ENCODE data around the gene TCEA3.

Gene TCEA3

DNA sequence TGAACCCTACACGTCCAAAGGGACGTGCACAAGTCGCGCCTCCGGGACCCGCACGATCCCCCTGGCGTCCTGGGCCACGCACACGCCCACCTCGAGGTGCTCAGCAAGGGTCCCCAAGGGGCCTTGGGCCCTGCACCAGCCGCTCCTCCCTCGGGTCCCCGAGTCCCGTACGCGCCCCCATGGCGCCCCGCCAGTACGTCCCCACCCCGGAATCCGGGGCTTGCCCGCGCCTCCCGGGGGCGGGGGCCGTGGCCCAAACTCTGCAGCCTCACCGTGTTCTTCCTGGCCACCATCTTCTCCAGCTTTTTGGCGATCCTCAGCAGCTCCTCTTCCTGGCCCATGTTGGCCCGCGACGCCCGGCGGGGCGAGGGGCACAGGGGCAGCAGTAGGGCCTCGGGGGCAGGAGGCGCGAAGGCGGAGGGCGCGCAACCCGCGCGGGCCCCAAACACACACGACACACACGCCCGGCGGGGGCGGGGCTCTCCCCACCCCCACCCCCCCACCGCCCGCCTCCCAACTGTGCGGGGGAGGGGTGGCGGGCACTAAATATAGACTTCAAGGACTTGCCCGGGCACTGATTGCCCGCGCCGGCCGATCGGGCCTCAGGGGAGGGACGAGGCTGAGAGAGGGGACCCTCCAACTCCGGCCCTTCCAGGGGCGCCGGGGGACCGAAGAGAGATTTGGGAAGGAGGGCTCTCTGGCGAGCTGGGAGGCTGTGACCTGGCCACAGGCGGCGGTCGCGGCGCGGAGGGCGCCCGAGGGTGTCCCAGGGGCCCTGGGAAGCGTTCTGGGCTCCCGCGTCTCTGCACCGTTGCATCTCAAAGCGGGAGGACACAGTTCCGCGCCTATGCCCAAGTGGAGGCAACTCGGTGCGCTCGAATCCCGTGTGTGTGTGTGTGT is at the start of gene TCEA3:
Gene TCEA3 (minus strand): TSS at position 456 of the 900 bp plus-strand sequence. CDS start 115 bp downstream, at position 341.
- Histone ChIP-seq H3K27me3 (ENCODE audit: control insufficient read depth in 2 of 2, insufficient read depth in 2 of 2, low read length in 2 of 2) (no peaks in the 10 kb centered on the region), H3K9me3 (ENCODE audit: control insufficient read depth in 2 of 2, low read length in 2 of 2) (no peaks in the 10 kb centered on the region), H3K27ac (ENCODE audit: low read depth in 2 of 2, low read length in 2 of 2) (peak within 1 kb of the TSS; percentile 86 to 97), H3K36me3 (ENCODE audit: control insufficient read depth in 2 of 2, insufficient read depth in 2 of 2, low read length in 2 of 2) (peaks cover 6 to 8% of the 10 kb centered on the region in 2 donors), H3K4me1 (ENCODE audit: control insufficient read depth in 2 of 2, insufficient read depth in 2 of 2, low read length in 2 of 2) (peaks cover 38 to 45% of the 10 kb centered on the region in 2 donors), H3K9ac (ENCODE audit: low read depth in 1 of 2, low read length in 2 of 2) (peak within 1 kb of the TSS; percentile 85 to 92), H3K4me3 (ENCODE audit: low read length in 2 of 2) (peak within 1 kb of the TSS; percentile 73 to 83)

GRCh38 chr1:23473037-23473800 is 48.7 kb upstream of the TCEA3 start:
- Histone ChIP-seq H3K27ac (ENCODE audit: low read depth in 2 of 2, low read length in 2 of 2) (no peak overlapping the region), H3K4me3 (ENCODE audit: low read length in 2 of 2) (no peak overlapping the region), H3K9me3 (ENCODE audit: control insufficient read depth in 2 of 2, low read length in 2 of 2) (no peaks in the 10 kb centered on the region), H3K4me1 (ENCODE audit: control insufficient read depth in 2 of 2, insufficient read depth in 2 of 2, low read length in 2 of 2) (peaks cover 0 to 2% of the 10 kb centered on the region in 2 donors), H3K9ac (ENCODE audit: low read depth in 1 of 2, low read length in 2 of 2) (no peak overlapping the region), H3K36me3 (ENCODE audit: control insufficient read depth in 2 of 2, insufficient read depth in 2 of 2, low read length in 2 of 2) (no peaks in the 10 kb centered on the region), H3K27me3 (ENCODE audit: control insufficient read depth in 2 of 2, insufficient read depth in 2 of 2, low read length in 2 of 2) (no peaks in the 10 kb centered on the region)

DNA sequence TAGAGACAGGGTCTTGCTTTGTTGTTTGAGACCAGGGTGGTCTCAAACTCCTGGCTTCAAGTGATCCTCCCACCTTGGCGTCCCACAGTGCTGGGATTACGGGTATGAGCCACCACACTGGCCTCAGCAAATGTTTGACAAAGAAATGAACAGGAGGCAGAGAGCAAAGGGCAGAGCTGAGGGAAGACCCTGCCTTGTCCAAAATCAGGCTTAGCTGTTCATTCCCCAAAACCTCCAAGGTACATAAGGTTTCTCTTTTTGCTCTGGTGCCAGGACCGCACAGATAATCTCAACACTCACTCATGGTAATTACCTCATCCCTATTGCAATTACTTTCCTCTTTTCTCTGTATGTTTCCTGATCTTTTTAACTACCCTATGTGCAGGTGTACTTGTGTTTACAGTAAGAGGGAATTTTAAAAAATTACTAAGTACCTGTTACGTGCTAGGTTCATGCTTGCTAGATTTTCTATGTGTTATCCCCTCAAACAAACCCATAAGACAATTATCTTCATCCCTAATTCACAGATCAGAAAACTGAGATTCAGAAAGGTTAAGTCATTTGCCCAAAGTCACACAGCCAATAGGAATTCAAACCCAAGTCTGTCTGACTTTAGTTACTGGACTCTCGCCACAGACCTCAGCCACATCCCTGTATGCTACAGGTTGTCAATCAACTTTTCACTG is 47.9 kb upstream of the TCEA3 start:
- no peaks in the 10 kb centered on the region for H3K9me3 ChIP-seq (ENCODE audit: control insufficient read depth in 2 of 2, low read length in 2 of 2)
- no peak overlapping the region for H3K27ac ChIP-seq (ENCODE audit: low read depth in 2 of 2, low read length in 2 of 2)
- peaks cover 0 to 2% of the 10 kb centered on the region in 2 donors for H3K4me1 ChIP-seq (ENCODE audit: control insufficient read depth in 2 of 2, insufficient read depth in 2 of 2, low read length in 2 of 2)
- H3K4me3 ChIP-seq (ENCODE audit: low read length in 2 of 2): no peak overlapping the region
- H3K36me3 ChIP-seq (ENCODE audit: control insufficient read depth in 2 of 2, insufficient read depth in 2 of 2, low read length in 2 of 2): no peaks in the 10 kb centered on the region
- H3K9ac ChIP-seq (ENCODE audit: low read depth in 1 of 2, low read length in 2 of 2): no peak overlapping the region
- no peaks in the 10 kb centered on the region for H3K27me3 ChIP-seq (ENCODE audit: control insufficient read depth in 2 of 2, insufficient read depth in 2 of 2, low read length in 2 of 2)

GRCh38 chr1:23471473-23472075 is 47.0 kb upstream of the TCEA3 start:
- no peak overlapping the region for H3K4me3 ChIP-seq (ENCODE audit: low read length in 2 of 2)
- H3K27ac ChIP-seq (ENCODE audit: low read depth in 2 of 2, low read length in 2 of 2): no peak overlapping the region
- H3K36me3 ChIP-seq (ENCODE audit: control insufficient read depth in 2 of 2, insufficient read depth in 2 of 2, low read length in 2 of 2): no peaks in the 10 kb centered on the region
- H3K9ac ChIP-seq (ENCODE audit: low read depth in 1 of 2, low read length in 2 of 2): no peak overlapping the region
- peaks cover 0 to 2% of the 10 kb centered on the region in 2 donors for H3K4me1 ChIP-seq (ENCODE audit: control insufficient read depth in 2 of 2, insufficient read depth in 2 of 2, low read length in 2 of 2)
- no peaks in the 10 kb centered on the region for H3K27me3 ChIP-seq (ENCODE audit: control insufficient read depth in 2 of 2, insufficient read depth in 2 of 2, low read length in 2 of 2)
- H3K9me3 ChIP-seq (ENCODE audit: control insufficient read depth in 2 of 2, low read length in 2 of 2): no peaks in the 10 kb centered on the region

DNA sequence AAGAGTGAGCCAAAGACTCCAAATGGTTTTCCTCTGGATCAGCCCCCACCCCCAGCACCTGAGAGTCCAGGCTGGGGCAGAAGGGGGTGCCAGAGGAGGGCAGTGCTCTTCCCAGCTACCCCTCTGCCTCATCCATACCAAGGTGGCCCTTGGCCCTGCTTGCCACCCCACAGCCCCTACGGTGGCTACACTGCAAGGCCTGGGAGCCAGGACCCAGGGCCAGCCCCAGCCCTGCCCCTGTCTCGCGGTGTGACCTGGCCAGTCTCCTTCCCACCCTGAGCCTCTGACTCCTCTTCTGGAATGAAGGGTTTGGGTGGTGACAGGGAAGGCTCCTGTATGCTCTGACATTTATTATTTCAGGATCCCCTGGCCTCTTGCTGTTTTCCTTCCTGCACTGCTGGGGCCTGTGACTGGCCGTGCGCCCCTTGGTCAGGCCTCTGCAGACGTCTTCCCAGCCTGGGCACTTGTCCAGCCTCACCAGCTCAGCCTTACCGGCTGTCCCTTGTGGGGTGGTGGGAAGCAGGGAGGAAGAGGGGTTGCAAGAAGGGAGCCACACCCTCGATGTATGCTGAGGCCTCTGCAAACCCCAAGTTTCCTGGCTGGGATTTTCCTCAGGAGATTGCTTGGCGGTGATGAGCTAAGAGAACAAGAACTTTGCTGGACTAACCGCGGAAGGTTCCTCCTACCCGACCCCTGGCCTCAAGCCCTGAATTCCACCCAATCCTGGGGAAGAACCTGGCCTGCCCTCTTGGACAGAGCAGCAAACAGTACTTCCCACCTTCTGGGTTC is 45.9 kb upstream of the TCEA3 start:
- Histone ChIP-seq H3K36me3 (ENCODE audit: control insufficient read depth in 2 of 2, insufficient read depth in 2 of 2, low read length in 2 of 2) (no peaks in the 10 kb centered on the region), H3K9ac (ENCODE audit: low read depth in 1 of 2, low read length in 2 of 2) (no peak overlapping the region), H3K27ac (ENCODE audit: low read depth in 2 of 2, low read length in 2 of 2) (no peak overlapping the region), H3K9me3 (ENCODE audit: control insufficient read depth in 2 of 2, low read length in 2 of 2) (no peaks in the 10 kb centered on the region), H3K4me1 (ENCODE audit: control insufficient read depth in 2 of 2, insufficient read depth in 2 of 2, low read length in 2 of 2) (peaks cover 0 to 2% of the 10 kb centered on the region in 2 donors), H3K4me3 (ENCODE audit: low read length in 2 of 2) (no peak overlapping the region), H3K27me3 (ENCODE audit: control insufficient read depth in 2 of 2, insufficient read depth in 2 of 2, low read length in 2 of 2) (no peaks in the 10 kb centered on the region)

GRCh38 chr1:23469372-23469982 is 44.9 kb upstream of the TCEA3 start:
- no peaks in the 10 kb centered on the region for H3K27me3 ChIP-seq (ENCODE audit: control insufficient read depth in 2 of 2, insufficient read depth in 2 of 2, low read length in 2 of 2)
- peaks cover 0 to 2% of the 10 kb centered on the region in 2 donors for H3K4me1 ChIP-seq (ENCODE audit: control insufficient read depth in 2 of 2, insufficient read depth in 2 of 2, low read length in 2 of 2)
- H3K4me3 ChIP-seq (ENCODE audit: low read length in 2 of 2): no peak overlapping the region
- H3K9me3 ChIP-seq (ENCODE audit: control insufficient read depth in 2 of 2, low read length in 2 of 2): no peaks in the 10 kb centered on the region
- H3K36me3 ChIP-seq (ENCODE audit: control insufficient read depth in 2 of 2, insufficient read depth in 2 of 2, low read length in 2 of 2): no peaks in the 10 kb centered on the region
- H3K9ac ChIP-seq (ENCODE audit: low read depth in 1 of 2, low read length in 2 of 2): no peak overlapping the region
- no peak overlapping the region for H3K27ac ChIP-seq (ENCODE audit: low read depth in 2 of 2, low read length in 2 of 2)

- Histone ChIP-seq H3K9ac (ENCODE audit: low read depth in 1 of 2, low read length in 2 of 2) (no peak overlapping the region), H3K36me3 (ENCODE audit: control insufficient read depth in 2 of 2, insufficient read depth in 2 of 2, low read length in 2 of 2) (no peaks in the 10 kb centered on the region), H3K27ac (ENCODE audit: low read depth in 2 of 2, low read length in 2 of 2) (no peak overlapping the region), H3K4me1 (ENCODE audit: control insufficient read depth in 2 of 2, insufficient read depth in 2 of 2, low read length in 2 of 2) (no peaks in the 10 kb centered on the region), H3K9me3 (ENCODE audit: control insufficient read depth in 2 of 2, low read length in 2 of 2) (no peaks in the 10 kb centered on the region), H3K27me3 (ENCODE audit: control insufficient read depth in 2 of 2, insufficient read depth in 2 of 2, low read length in 2 of 2) (no peaks in the 10 kb centered on the region), H3K4me3 (ENCODE audit: low read length in 2 of 2) (no peak overlapping the region)
Observed at GRCh38 chr1:23466423-23466989, 42.0 kb upstream of the TCEA3 start.

- Histone ChIP-seq H3K9ac (ENCODE audit: low read depth in 1 of 2, low read length in 2 of 2) (no peak overlapping the region), H3K9me3 (ENCODE audit: control insufficient read depth in 2 of 2, low read length in 2 of 2) (no peaks in the 10 kb centered on the region), H3K36me3 (ENCODE audit: control insufficient read depth in 2 of 2, insufficient read depth in 2 of 2, low read length in 2 of 2) (no peaks in the 10 kb centered on the region), H3K27me3 (ENCODE audit: control insufficient read depth in 2 of 2, insufficient read depth in 2 of 2, low read length in 2 of 2) (no peaks in the 10 kb centered on the region), H3K4me3 (ENCODE audit: low read length in 2 of 2) (no peak overlapping the region), H3K27ac (ENCODE audit: low read depth in 2 of 2, low read length in 2 of 2) (no peak overlapping the region), H3K4me1 (ENCODE audit: control insufficient read depth in 2 of 2, insufficient read depth in 2 of 2, low read length in 2 of 2) (no peaks in the 10 kb centered on the region)
Observed at GRCh38 chr1:23463286-23463685, 38.7 kb upstream of the TCEA3 start.

DNA sequence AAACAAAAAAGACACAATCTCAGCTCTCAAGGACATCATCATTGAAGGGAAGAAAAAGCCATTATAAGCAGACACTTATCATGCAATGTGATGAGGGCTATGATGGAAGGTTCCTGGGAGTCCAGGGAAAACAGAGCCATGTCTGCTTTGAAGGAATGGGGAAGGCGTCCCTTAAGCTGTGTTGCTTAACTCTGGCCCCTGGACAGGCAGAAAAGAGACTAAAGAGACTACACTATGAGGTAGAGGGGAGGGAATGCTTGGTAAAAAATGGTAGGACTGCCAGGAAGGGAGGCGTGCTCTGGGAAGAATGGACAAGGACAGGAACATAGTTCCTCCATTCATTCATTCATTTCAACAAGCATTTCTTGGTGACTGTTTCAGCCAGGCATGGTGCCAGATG is 38.2 kb upstream of the TCEA3 start:
- H3K36me3 ChIP-seq (ENCODE audit: control insufficient read depth in 2 of 2, insufficient read depth in 2 of 2, low read length in 2 of 2): no peaks in the 10 kb centered on the region
- H3K9me3 ChIP-seq (ENCODE audit: control insufficient read depth in 2 of 2, low read length in 2 of 2): no peaks in the 10 kb centered on the region
- no peak overlapping the region for H3K4me3 ChIP-seq (ENCODE audit: low read length in 2 of 2)
- no peak overlapping the region for H3K27ac ChIP-seq (ENCODE audit: low read depth in 2 of 2, low read length in 2 of 2)
- no peak overlapping the region for H3K9ac ChIP-seq (ENCODE audit: low read depth in 1 of 2, low read length in 2 of 2)
- no peaks in the 10 kb centered on the region for H3K27me3 ChIP-seq (ENCODE audit: control insufficient read depth in 2 of 2, insufficient read depth in 2 of 2, low read length in 2 of 2)
- no peaks in the 10 kb centered on the region for H3K4me1 ChIP-seq (ENCODE audit: control insufficient read depth in 2 of 2, insufficient read depth in 2 of 2, low read length in 2 of 2)

Measured in mucosa of rectum (tissue), 2 donors.